GM12873 (cell line): ENCODE measurements around the gene MAD1L1.

ENCODE experiments used
- CTCF ChIP-seq: IDR thresholded peaks from 2 replicates; pipeline ENCODE4 v1.5.1; 2012; ENCODE audit warnings: low read depth, mild to moderate bottlenecking, moderate library complexity, low read length, control low read depth; ENCODE audit not compliant: insufficient read depth; ENCODE audit errors: missing control alignments

The MAD1L1 gene

GRCh38 chr7:1956141-1956540, 276.6 kb downstream of the MAD1L1 start:
- TF ChIP-seq CTCF, result no peak

DNA sequence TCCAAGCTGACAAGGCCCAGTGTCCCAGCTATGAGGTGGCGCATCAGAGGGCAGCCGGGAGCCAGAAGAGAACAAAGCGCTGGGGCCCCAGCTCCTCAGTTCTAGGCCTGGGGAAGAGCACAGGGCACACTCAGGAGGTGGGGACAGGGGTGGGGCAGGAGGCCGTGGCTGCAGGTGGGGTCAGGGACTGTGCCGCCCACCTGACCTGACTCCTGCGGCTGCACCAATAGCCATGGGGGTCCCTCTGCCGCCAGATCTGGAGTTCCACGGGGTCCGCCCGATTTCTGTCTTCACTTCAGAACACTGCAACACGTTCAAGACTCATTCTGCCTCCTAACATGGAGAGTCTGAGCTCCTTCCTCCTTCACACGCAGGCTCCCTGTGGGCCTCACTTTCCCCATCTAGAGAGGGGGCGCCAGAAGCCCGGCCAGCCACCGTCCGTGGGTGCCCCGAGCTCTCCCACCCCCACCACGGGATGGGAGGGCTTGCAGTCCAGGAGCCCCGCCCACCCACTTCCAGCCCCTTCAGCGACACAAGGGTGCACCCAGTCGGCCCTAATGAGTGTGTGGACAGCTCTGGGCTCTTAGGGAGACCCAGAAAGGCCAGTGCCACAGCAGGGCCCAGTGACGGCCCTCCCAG, 278.3 kb downstream of the MAD1L1 start:
- no peak for TF ChIP-seq CTCF

GRCh38 chr7:1953199-1954190, 279.2 kb downstream of the MAD1L1 start:
- no peak for TF ChIP-seq CTCF

GRCh38 chr7:1952781-1953180, 280.0 kb downstream of the MAD1L1 start:
- no peak for TF ChIP-seq CTCF

GRCh38 chr7:1952169-1952760, 280.5 kb downstream of the MAD1L1 start:
- no peak for TF ChIP-seq CTCF

GRCh38 chr7:1951600-1951999, 281.1 kb downstream of the MAD1L1 start:
- TF ChIP-seq CTCF, result no peak

DNA sequence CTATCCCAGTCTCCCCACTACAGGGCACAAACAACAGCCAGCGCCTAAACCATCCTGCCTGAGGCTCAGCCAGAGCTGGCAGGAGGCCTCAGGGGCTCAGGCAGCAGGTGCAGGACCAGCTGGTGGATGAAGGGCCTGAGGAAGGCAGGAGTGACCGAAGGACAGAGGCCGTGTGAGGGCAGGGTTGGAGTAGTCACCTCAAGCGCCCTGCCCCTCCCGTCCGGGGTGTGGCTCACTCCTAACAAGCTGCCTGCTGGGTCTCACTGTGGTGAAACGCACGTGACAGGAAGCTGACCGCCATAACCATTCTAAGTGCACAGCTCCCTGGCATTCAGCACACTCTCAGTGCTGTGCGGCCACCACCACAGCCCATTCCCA, 281.6 kb downstream of the MAD1L1 start:
- no peak for TF ChIP-seq CTCF
